Sigmoid colon (tissue), 7 donors: ENCODE measurements around the gene SRD5A1. TPM values are rescaled to one million over a fixed set of nuclear protein-coding genes. Genes with fewer than 3 reads are reported as not detected.
A peak's percentile ranks its signal among the peaks of the same experiment; 100 is the strongest.

Experiments
- DNase-seq: peaks from one replicate; pipeline ENCODE4 v3.0.0-alpha.2; 2019
- H3K27ac ChIP-seq, 4 donors: fragments of 200-600 bp; sonication (generic); one replicate each; pipeline ENCODE4 v1.5.1; 2016 to 2019; ENCODE audit warnings: mild to moderate bottlenecking in 1 of 4
- H3K27me3 ChIP-seq, 3 donors: fragments of 200-600 bp; sonication (generic); one replicate each; pipeline ENCODE4 v1.5.1; 2019; ENCODE audit warnings: mild to moderate bottlenecking in 1 of 3
- H3K36me3 ChIP-seq, 4 donors: fragments of 200-600 bp; sonication (generic); one replicate each; pipeline ENCODE4 v1.5.1; 2016 to 2019
- H3K4me1 ChIP-seq, 4 donors: fragments of 200-600 bp; sonication (generic); one replicate each; pipeline ENCODE4 v1.5.1; 2017 to 2019
- H3K4me3 ChIP-seq, 4 donors: fragments of 200-600 bp; sonication (generic); one replicate each; pipeline ENCODE4 v1.5.1; 2017 to 2019; ENCODE audit warnings: mild to moderate bottlenecking in 2 of 4, moderate library complexity in 1 of 4
- H3K9me3 ChIP-seq, 4 donors: fragments of 200-600 bp in 3 of 4; sonication (generic) in 3 of 4; one replicate each; pipeline versions ENCODE4 v1.5.1 to v1.6.1; 2013 to 2019
- EP300 ChIP-seq, 4 donors: sonication (generic); formaldehyde crosslinking; IDR thresholded peaks; one replicate each; pipeline ENCODE4 v1.6.1; 2017; ENCODE audit warnings: antibody characterized with exemption in 4 of 4
- POLR2A ChIP-seq, 2 donors: fragments of 450-650 bp; IDR thresholded peaks; one replicate each; pipeline ENCODE4 v1.6.1; 2016; ENCODE audit warnings: antibody characterized with exemption in 2 of 2, mild to moderate bottlenecking in 2 of 2, moderate library complexity in 2 of 2
- POLR2AphosphoS5 ChIP-seq, 4 donors: sonication (generic); formaldehyde crosslinking; IDR thresholded peaks; one replicate each; pipeline ENCODE4 v1.6.1; 2017; ENCODE audit warnings: antibody characterized with exemption in 4 of 4
- WGBS, 2 donors: extraction: QIAGEN DNeasy Blood & Tissue Kit; methylation state at CpG; one replicate each; pipeline ENCODE4 v1.1.7; 2013; 5-methylcytosine and 5-hydroxymethylcytosine counted together
- intact Hi-C: fragments of 100-400 bp; cut with DNase I; formaldehyde crosslinking; loops from one replicate; pipeline ENCODE4 v1.15.1; 2023
- polyA plus RNA-seq, 3 donors: library from polyadenylated mRNA; stranded (reverse); fragments of 200-250 nt; gene quantifications; one replicate each; pipeline ENCODE4 v1.2.3, GENCODE V29; 2013
- total RNA-seq, 4 donors: library from RNA; depleted of rRNA; stranded (reverse); fragments of >200 nt; gene quantifications; one replicate each; pipeline ENCODE4 v1.1.0, GENCODE V29; 2016
- TF ChIP-seq, protein P1 (sequence below), 4 experiments: fragments of 450-650 bp in 3 of 4; fragments of 200-600 bp in 1 of 4; IDR thresholded peaks; one replicate each; pipeline ENCODE4 v1.5.1; 2016 to 2019; ENCODE audit warnings: antibody characterized with exemption in 4 of 4, mild to moderate bottlenecking in 3 of 4, moderate library complexity in 2 of 4
- donor health status: healthy with polysubstance abuse.
- donor health status: Bipolar disorder and iron deficiency.
- donor health status: healthy.

The SRD5A1 gene
- total and polyA plus RNA-seq, 7 donors = 3.1 to 10.7 (median 5.7) TPM

- Histone ChIP-seq H3K4me1 (no peaks in the 10 kb centered on the region), H3K27ac (no peak overlapping the region), H3K9me3 (no peaks in the 10 kb centered on the region), H3K36me3 (peaks cover 4 to 96% (median 35%) of the 10 kb centered on the region in 4 donors), H3K27me3 (no peaks in the 10 kb centered on the region), H3K4me3 (no peak overlapping the region)
- WGBS, 2 donors = 77 to 98% methylated on average over 3 of the region's 3 CpGs
- TF ChIP-seq POLR2A (IDR thresholded peaks at IDR 0.05) (no peak), EP300 (IDR thresholded peaks at IDR 0.05) (no peak), POLR2AphosphoS5 (IDR thresholded peaks at IDR 0.05) (no peak)
- TF ChIP-seq, protein P1, sequence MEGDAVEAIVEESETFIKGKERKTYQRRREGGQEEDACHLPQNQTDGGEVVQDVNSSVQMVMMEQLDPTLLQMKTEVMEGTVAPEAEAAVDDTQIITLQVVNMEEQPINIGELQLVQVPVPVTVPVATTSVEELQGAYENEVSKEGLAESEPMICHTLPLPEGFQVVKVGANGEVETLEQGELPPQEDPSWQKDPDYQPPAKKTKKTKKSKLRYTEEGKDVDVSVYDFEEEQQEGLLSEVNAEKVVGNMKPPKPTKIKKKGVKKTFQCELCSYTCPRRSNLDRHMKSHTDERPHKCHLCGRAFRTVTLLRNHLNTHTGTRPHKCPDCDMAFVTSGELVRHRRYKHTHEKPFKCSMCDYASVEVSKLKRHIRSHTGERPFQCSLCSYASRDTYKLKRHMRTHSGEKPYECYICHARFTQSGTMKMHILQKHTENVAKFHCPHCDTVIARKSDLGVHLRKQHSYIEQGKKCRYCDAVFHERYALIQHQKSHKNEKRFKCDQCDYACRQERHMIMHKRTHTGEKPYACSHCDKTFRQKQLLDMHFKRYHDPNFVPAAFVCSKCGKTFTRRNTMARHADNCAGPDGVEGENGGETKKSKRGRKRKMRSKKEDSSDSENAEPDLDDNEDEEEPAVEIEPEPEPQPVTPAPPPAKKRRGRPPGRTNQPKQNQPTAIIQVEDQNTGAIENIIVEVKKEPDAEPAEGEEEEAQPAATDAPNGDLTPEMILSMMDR (IDR thresholded peaks at IDR 0.05) = no peak
- no peak for DNase-seq
- intact Hi-C loops = no loop called here
Observed at GRCh38 chr5:6623941-6624340, 9.3 kb upstream of the SRD5A1 start.

GRCh38 chr5:6626508-6626907 is 6.7 kb upstream of the SRD5A1 start:
- 92 to 94% methylated on average over 10 of the region's 10 CpGs for WGBS, 2 donors
- peaks cover 0 to 96% (median 24%) of the 10 kb centered on the region in 4 donors for H3K36me3 ChIP-seq
- no peaks in the 10 kb centered on the region for H3K27me3 ChIP-seq
- no peak for DNase-seq
- H3K27ac ChIP-seq = no peak overlapping the region
- H3K9me3 ChIP-seq = no peaks in the 10 kb centered on the region
- H3K4me3 ChIP-seq = no peak overlapping the region
- intact Hi-C loops = no loop called here
- TF ChIP-seq EP300 (IDR thresholded peaks at IDR 0.05) (no peak), POLR2AphosphoS5 (IDR thresholded peaks at IDR 0.05) (no peak), POLR2A (IDR thresholded peaks at IDR 0.05) (no peak)
- TF ChIP-seq, protein P1 (IDR thresholded peaks at IDR 0.05) = no peak
- peaks cover 0 to 8% (median 6%) of the 10 kb centered on the region in 4 donors for H3K4me1 ChIP-seq

GRCh38 chr5:6631441-6631840 is 1.8 kb upstream of the SRD5A1 start:
- DNase-seq = no peak
- Histone ChIP-seq H3K9me3 (no peaks in the 10 kb centered on the region), H3K36me3 (peaks cover 0 to 49% (median 3%) of the 10 kb centered on the region in 4 donors), H3K27ac (no peak overlapping the region), H3K4me1 (peaks cover 0 to 36% (median 30%) of the 10 kb centered on the region in 4 donors), H3K4me3 (no peak overlapping the region), H3K27me3 (no peaks in the 10 kb centered on the region)
- TF ChIP-seq POLR2A (IDR thresholded peaks at IDR 0.05) = no peak
- WGBS, 2 donors = 84 to 91% methylated on average over 4 of the region's 4 CpGs
- intact Hi-C loops = no loop called here

- peak overlapping the region; percentile 77 to 90 (median 82) for H3K4me3 ChIP-seq
- peak overlapping the region; percentile 86 to 96 (median 88) for H3K27ac ChIP-seq
- H3K9me3 ChIP-seq = no peaks in the 10 kb centered on the region
- peaks cover 0 to 37% (median 30%) of the 10 kb centered on the region in 4 donors for H3K4me1 ChIP-seq
- H3K27me3 ChIP-seq = no peaks in the 10 kb centered on the region
- 0 to 1% methylated on average over 33 of the region's 33 CpGs for WGBS, 2 donors
- TF ChIP-seq, protein P1 (IDR thresholded peaks at IDR 0.05) = no peak
- no peak for TF ChIP-seq POLR2AphosphoS5 (IDR thresholded peaks at IDR 0.05)
- TF ChIP-seq EP300 (IDR thresholded peaks at IDR 0.05) = no peak
- no peak for TF ChIP-seq POLR2A (IDR thresholded peaks at IDR 0.05)
- peak; percentile 70 for DNase-seq
- peaks cover 0 to 41% (median 3%) of the 10 kb centered on the region in 4 donors for H3K36me3 ChIP-seq
- intact Hi-C loops = loop anchor here (2.0 kb wide), 2 partner anchors 72 to 254 kb away; partner anchors contain the start of gene MED10
Observed at GRCh38 chr5:6632324-6632887, 834 bp upstream of the SRD5A1 start.

- Histone ChIP-seq H3K27me3 (no peaks in the 10 kb centered on the region), H3K4me1 (peaks cover 0 to 37% (median 30%) of the 10 kb centered on the region in 4 donors), H3K4me3 (peak overlapping the region; percentile 77 to 90 (median 82)), H3K36me3 (peaks cover 0 to 30% (median 3%) of the 10 kb centered on the region in 4 donors), H3K9me3 (no peaks in the 10 kb centered on the region), H3K27ac (peak overlapping the region; percentile 86 to 96 (median 88))
- intact Hi-C loops = loop anchor here (1.0 to 2.0 kb wide), 4 partner anchors 71 to 255 kb away; partner anchors contain the start of gene MED10
- 1% methylated on average over 75 of the region's 75 CpGs for WGBS, 2 donors
- TF ChIP-seq POLR2AphosphoS5 (IDR thresholded peaks at IDR 0.05) = peak in 1 of 4 donors; percentile 1
- TF ChIP-seq, protein P1 (IDR thresholded peaks at IDR 0.05) = no peak
- TF ChIP-seq EP300 (IDR thresholded peaks at IDR 0.05) = no peak
- TF ChIP-seq POLR2A (IDR thresholded peaks at IDR 0.05) = peak in 1 of 2 donors; percentile 5
- DNase-seq = peak; percentile 72
Observed at GRCh38 chr5:6633469-6634245, 417 bp downstream of the SRD5A1 start.
